ENCODE results near the gene TECTB. TPM values are rescaled to one million over a fixed set of nuclear protein-coding genes. Genes with fewer than 3 reads are reported as not detected.

TECTB gene
- total RNA-seq, 2 experiments from 2014 or later, result not detected

GRCh38 chr10:112244197-112244596 lies 39.0 kb upstream of the TECTB start:
- no peak overlapping the region for H3K4me3 ChIP-seq (ENCODE audit: low read length)
- intact Hi-C loops (cut with DNase I, micrococcal nuclease), result no loop called here
- CTCF ChIA-PET, result no interaction called here
- Mint-ChIP-seq H3K9me3 (peaks cover 14% of the 10 kb centered on the region), H3K27me3 (peaks cover 16% of the 10 kb centered on the region), H3K36me3 (ENCODE audit: low read depth) (no peaks in the 10 kb centered on the region), H3K27ac (no peak overlapping the region), H3K4me1 (ENCODE audit: low read depth) (no peaks in the 10 kb centered on the region), H3K4me3 (no peak overlapping the region)
- peaks cover 12 to 21% of the 10 kb centered on the region in 2 experiments for H3K9me3 ChIP-seq (ENCODE audit: control insufficient read depth in 1 of 2, insufficient read depth in 1 of 2, low read length in 2 of 2)
- POLR2A ChIA-PET, result no interaction called here
- DNase-seq, result no peak
- no peaks in the 10 kb centered on the region for H3K4me1 ChIP-seq (ENCODE audit: insufficient read depth, low read length)
- peaks cover 0 to 3% of the 10 kb centered on the region in 2 experiments for H3K27me3 ChIP-seq (ENCODE audit: control insufficient read depth in 1 of 2, insufficient read depth in 2 of 2, low read length in 2 of 2)
- no peak for TF ChIP-seq CTCF (IDR thresholded peaks at IDR 0.05)
- no peak for ATAC-seq (ENCODE audit: poor library complexity)
- H3K36me3 ChIP-seq (ENCODE audit: insufficient read depth, low read length), result no peaks in the 10 kb centered on the region
- no peak overlapping the region for H3K27ac ChIP-seq (ENCODE audit: low read depth in 1 of 2, low read length in 2 of 2)

- no peaks in the 10 kb centered on the region for H3K36me3 Mint-ChIP-seq (ENCODE audit: low read depth)
- H3K4me1 Mint-ChIP-seq (ENCODE audit: low read depth), result no peaks in the 10 kb centered on the region
- Histone ChIP-seq H3K4me1 (ENCODE audit: insufficient read depth, low read length) (no peaks in the 10 kb centered on the region), H3K27ac (ENCODE audit: low read depth in 1 of 2, low read length in 2 of 2) (no peak overlapping the region), H3K27me3 (ENCODE audit: control insufficient read depth in 1 of 2, insufficient read depth in 2 of 2, low read length in 2 of 2) (peaks cover 0 to 3% of the 10 kb centered on the region in 2 experiments), H3K9me3 (ENCODE audit: control insufficient read depth in 1 of 2, insufficient read depth in 1 of 2, low read length in 2 of 2) (peaks cover 0 to 11% of the 10 kb centered on the region in 2 experiments), H3K36me3 (ENCODE audit: insufficient read depth, low read length) (no peaks in the 10 kb centered on the region), H3K4me3 (ENCODE audit: low read length) (no peak overlapping the region)
- no peak for DNase-seq
- intact Hi-C loops (cut with DNase I, micrococcal nuclease), result no loop called here
- ATAC-seq (ENCODE audit: poor library complexity), result no peak
- no peak for TF ChIP-seq CTCF (IDR thresholded peaks at IDR 0.05)
- no peak overlapping the region for H3K27ac Mint-ChIP-seq
- peaks cover 8% of the 10 kb centered on the region for H3K27me3 Mint-ChIP-seq
- H3K4me3 Mint-ChIP-seq, result no peak overlapping the region
- CTCF ChIA-PET, result interaction anchor here (0.6 kb wide), 1 partner anchor 43 kb away, joined by 3 read pairs; no protein-coding TSS in a partner anchor
- POLR2A ChIA-PET, result no interaction called here
- H3K9me3 Mint-ChIP-seq, result peaks cover 7% of the 10 kb centered on the region
Measured at GRCh38 chr10:112247791-112248190, 35.4 kb upstream of the TECTB start.

DNA sequence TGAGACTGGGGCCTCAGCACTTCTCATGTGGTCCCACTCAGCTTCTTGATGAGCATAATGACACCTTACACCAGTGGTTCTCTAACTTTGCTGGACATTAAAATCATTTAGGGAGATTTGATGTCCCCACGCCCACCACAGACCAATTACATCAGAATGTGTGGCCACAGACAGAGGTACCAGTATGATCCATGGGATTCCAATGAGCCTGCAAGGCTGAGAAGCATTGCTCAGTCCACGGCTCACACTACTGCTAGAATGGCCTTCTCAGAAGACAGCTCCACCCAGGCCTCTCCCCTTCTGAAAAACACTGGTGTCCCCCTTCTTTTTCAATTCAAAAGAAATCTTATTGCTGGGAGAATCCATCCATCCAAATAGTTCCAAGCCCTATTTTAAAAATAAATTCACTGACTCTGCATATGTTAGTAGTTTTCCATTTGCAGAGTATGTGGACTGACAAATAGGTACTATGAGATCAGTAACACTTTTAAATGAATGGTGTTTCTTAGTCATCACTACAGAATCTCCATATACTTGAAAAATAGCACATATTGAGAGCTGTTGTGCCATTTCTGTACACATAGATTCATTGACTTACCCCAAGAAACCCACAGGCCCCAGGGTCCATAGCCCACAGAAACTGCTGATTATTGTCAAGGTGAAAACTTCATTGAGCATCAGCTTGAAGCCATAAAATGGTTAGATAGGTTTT lies 34.5 kb upstream of the TECTB start:
- H3K36me3 ChIP-seq (ENCODE audit: insufficient read depth, low read length), result no peaks in the 10 kb centered on the region
- POLR2A ChIA-PET, result no interaction called here
- H3K4me1 Mint-ChIP-seq (ENCODE audit: low read depth), result no peaks in the 10 kb centered on the region
- no peak overlapping the region for H3K4me3 Mint-ChIP-seq
- no peak overlapping the region for H3K27ac ChIP-seq (ENCODE audit: low read depth in 1 of 2, low read length in 2 of 2)
- H3K4me1 ChIP-seq (ENCODE audit: insufficient read depth, low read length), result no peaks in the 10 kb centered on the region
- DNase-seq (no peak), ATAC-seq (ENCODE audit: poor library complexity) (no peak)
- peaks cover 0 to 3% of the 10 kb centered on the region in 2 experiments for H3K27me3 ChIP-seq (ENCODE audit: control insufficient read depth in 1 of 2, insufficient read depth in 2 of 2, low read length in 2 of 2)
- no peaks in the 10 kb centered on the region for H3K36me3 Mint-ChIP-seq (ENCODE audit: low read depth)
- TF ChIP-seq CTCF (IDR thresholded peaks at IDR 0.05), result no peak
- H3K27ac Mint-ChIP-seq, result no peak overlapping the region
- intact Hi-C loops (cut with DNase I, micrococcal nuclease), result no loop called here
- peaks cover 0 to 11% of the 10 kb centered on the region in 2 experiments for H3K9me3 ChIP-seq (ENCODE audit: control insufficient read depth in 1 of 2, insufficient read depth in 1 of 2, low read length in 2 of 2)
- no peak overlapping the region for H3K4me3 ChIP-seq (ENCODE audit: low read length)
- CTCF ChIA-PET, result no interaction called here
- peaks cover 7% of the 10 kb centered on the region for H3K9me3 Mint-ChIP-seq
- no peaks in the 10 kb centered on the region for H3K27me3 Mint-ChIP-seq
